Psoas muscle (tissue), 8 donors: Measurements from ENCODE around the gene MAGI2. TPM values are rescaled to one million over a fixed set of nuclear protein-coding genes. Genes with fewer than 3 reads are reported as not detected.

Source experiments
- ATAC-seq, 4 donors: fragments of 200-7000 bp; cut with Tn5 transposase; one replicate each; pipeline ENCODE4 v1.9.1; 2020; ENCODE audit warnings: moderate library complexity in 3 of 4, mild to moderate bottlenecking in 2 of 4
- DNase-seq, 2 donors: peaks; one replicate each; pipeline ENCODE4 v3.0.0-alpha.2; 2020
- H3K27ac ChIP-seq: fragments of 200-600 bp; one replicate; pipeline ENCODE4 v1.8.0; 2022
- H3K27me3 ChIP-seq, 3 donors: fragments of 200-600 bp in 1 of 3; one replicate each; pipeline versions ENCODE4 v1.6.1 to v1.8.0; 2013 to 2022; ENCODE audit warnings: low read length in 2 of 3, mild to moderate bottlenecking in 2 of 3, moderate library complexity in 1 of 3; ENCODE audit not compliant: insufficient read depth in 3 of 3
- H3K36me3 ChIP-seq, 2 donors: fragments of 200-600 bp in 1 of 2; one replicate each; pipeline versions ENCODE4 v1.6.1 to v1.8.0; 2013 to 2022; ENCODE audit warnings: low read depth in 1 of 2, mild to moderate bottlenecking in 1 of 2, moderate library complexity in 1 of 2; ENCODE audit not compliant: insufficient read depth in 1 of 2
- H3K4me1 ChIP-seq: fragments of 200-600 bp; one replicate; pipeline ENCODE4 v1.8.0; 2022
- H3K4me3 ChIP-seq: fragments of 200-600 bp; one replicate; pipeline ENCODE4 v1.8.0; 2022; ENCODE audit warnings: mild to moderate bottlenecking
- H3K9me3 ChIP-seq: fragments of 200-600 bp; one replicate; pipeline ENCODE4 v1.8.0; 2022
- WGBS, 3 donors: extraction: QIAGEN DNeasy Blood & Tissue Kit; methylation state at CpG; one replicate each; pipeline versions ENCODE4 v1.1.6 to v1.1.7; 2013; 5-methylcytosine and 5-hydroxymethylcytosine counted together
- intact Hi-C, 2 donors: fragments of 100-400 bp; cut with DNase I; formaldehyde crosslinking; loops; one replicate each; pipeline versions ENCODE4 v1.11.0 to v1.14.2; 2022
- polyA plus RNA-seq, 3 donors: library from polyadenylated mRNA; stranded (reverse); fragments of 200-250 nt; gene quantifications; one replicate each; pipeline ENCODE4 v1.2.3, GENCODE V29; 2013
- total RNA-seq, 4 donors: library from RNA; stranded (reverse); fragmentation: NEBNext Ultra II Directional in 2 of 4; extraction: Animal tissue kit (Norgen Biotek cat#: 25700) in 2 of 4; gene quantifications; one replicate each; pipeline versions ENCODE4 v1.2.1 to v1.2.4, GENCODE V29; 2021 to 2023
- TF ChIP-seq, protein P1 (sequence below): fragments of 200-600 bp; IDR thresholded peaks from one replicate; pipeline ENCODE4 v1.8.0; 2022; ENCODE audit warnings: antibody characterized with exemption
- donor health status: healthy with polysubstance abuse.
- donor health status: DM: no; HTN: no; CAD: no; lungs with moderate emphysema.
- donor health status: Bipolar disorder and iron deficiency.
- donor health status: healthy.
- donor health status: DM: yes; HTN: yes; CAD: no.
- donor health status: DM: no; HTN: no; CAD: no.
- donor health status: DM: no; HTN: no; CAD: no.
- donor health status: DM: yes; HTN: yes; CAD: no.

Gene MAGI2
- total and polyA plus RNA-seq, 7 donors: 0.46 to 2.5 (median 1.4) TPM

DNA sequence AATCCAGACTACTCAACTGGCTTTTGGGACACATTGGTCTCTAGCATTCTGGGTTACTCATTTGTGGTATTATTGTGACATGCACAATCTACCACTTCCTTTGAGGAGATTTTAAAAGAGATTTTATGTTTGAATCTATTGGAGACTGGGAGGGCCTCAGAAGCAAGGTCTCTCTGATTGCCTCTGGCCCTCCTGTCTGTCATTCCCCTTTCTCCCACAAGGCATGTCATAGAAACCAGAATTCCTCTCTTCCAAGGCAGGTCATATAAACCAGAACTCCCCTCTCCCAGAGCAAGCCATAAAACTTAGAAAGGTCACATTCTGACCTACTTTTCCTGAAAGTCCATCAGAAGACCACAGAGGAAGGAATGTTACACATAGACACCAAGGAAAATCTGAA lies 877.2 kb downstream of the MAGI2 start:
- intact Hi-C loops: no loop called here
- DNase-seq (no peak), ATAC-seq (no peak)
- TF ChIP-seq, protein P1, sequence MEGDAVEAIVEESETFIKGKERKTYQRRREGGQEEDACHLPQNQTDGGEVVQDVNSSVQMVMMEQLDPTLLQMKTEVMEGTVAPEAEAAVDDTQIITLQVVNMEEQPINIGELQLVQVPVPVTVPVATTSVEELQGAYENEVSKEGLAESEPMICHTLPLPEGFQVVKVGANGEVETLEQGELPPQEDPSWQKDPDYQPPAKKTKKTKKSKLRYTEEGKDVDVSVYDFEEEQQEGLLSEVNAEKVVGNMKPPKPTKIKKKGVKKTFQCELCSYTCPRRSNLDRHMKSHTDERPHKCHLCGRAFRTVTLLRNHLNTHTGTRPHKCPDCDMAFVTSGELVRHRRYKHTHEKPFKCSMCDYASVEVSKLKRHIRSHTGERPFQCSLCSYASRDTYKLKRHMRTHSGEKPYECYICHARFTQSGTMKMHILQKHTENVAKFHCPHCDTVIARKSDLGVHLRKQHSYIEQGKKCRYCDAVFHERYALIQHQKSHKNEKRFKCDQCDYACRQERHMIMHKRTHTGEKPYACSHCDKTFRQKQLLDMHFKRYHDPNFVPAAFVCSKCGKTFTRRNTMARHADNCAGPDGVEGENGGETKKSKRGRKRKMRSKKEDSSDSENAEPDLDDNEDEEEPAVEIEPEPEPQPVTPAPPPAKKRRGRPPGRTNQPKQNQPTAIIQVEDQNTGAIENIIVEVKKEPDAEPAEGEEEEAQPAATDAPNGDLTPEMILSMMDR: no peak
- H3K27ac ChIP-seq: no peak overlapping the region
- no peak overlapping the region for H3K4me3 ChIP-seq
- no peaks in the 10 kb centered on the region for H3K9me3 ChIP-seq
- no peaks in the 10 kb centered on the region for H3K27me3 ChIP-seq
- H3K36me3 ChIP-seq: no peaks in the 10 kb centered on the region
- H3K4me1 ChIP-seq: no peaks in the 10 kb centered on the region

DNA sequence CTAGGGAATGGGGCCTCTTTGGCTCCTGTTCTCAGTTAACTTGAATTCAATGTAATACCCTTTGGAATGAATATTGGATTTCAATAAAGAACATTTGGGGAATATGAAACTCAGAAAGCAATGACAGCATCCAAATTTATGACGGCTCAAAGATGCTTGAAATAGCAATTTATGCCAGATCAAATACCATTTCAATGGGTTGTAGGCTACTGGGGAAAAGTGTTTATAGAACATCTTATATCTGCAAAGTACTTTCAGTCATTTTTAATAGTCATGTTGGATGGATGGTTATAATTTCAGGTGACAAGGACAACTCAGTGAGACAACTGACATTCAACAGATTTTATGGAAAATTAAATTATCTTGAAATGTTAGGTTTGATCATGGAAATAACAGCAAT lies 882.2 kb downstream of the MAGI2 start:
- WGBS, 3 donors: 11 to 35% (median 15%) methylated on average over 1 of the region's 1 CpG

DNA sequence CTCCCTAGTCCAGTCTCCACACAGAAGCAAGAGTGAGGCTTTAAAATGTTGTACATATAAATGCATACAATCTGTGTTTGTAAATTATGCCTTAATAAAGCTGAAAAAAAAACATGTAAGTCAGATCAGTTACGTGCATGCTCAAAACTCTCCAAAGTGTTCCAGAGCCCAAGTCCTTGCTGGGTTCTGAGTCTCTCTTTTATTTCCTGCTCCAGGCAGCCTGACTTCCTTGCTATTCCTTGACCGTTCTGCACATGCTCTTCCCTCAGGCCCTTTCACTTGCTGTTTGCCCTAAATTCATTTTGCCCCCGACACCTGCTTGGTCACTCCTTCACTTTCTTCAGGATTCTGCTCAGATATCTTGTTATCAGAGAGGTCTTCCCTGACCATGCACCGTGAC lies 884.8 kb downstream of the MAGI2 start:
- TF ChIP-seq, protein P1: no peak
- intact Hi-C loops: no loop called here
- H3K36me3 ChIP-seq: no peaks in the 10 kb centered on the region
- H3K9me3 ChIP-seq: no peaks in the 10 kb centered on the region
- no peaks in the 10 kb centered on the region for H3K27me3 ChIP-seq
- no peak overlapping the region for H3K27ac ChIP-seq
- DNase-seq: no peak
- ATAC-seq: no peak
- WGBS, 3 donors: 87 to 93% (median 89%) methylated on average over 4 of the region's 4 CpGs
- peaks cover 3% of the 10 kb centered on the region for H3K4me1 ChIP-seq
- H3K4me3 ChIP-seq: no peak overlapping the region

More for the DNA sequence above, 882.2 kb downstream of the MAGI2 start:
- no peak for DNase-seq
- intact Hi-C loops: no loop called here
- Histone ChIP-seq H3K27me3 (no peaks in the 10 kb centered on the region), H3K4me3 (no peak overlapping the region), H3K9me3 (no peaks in the 10 kb centered on the region), H3K36me3 (no peaks in the 10 kb centered on the region), H3K4me1 (peaks cover 3% of the 10 kb centered on the region), H3K27ac (no peak overlapping the region)
- ATAC-seq: no peak
- TF ChIP-seq, protein P1: no peak

DNA sequence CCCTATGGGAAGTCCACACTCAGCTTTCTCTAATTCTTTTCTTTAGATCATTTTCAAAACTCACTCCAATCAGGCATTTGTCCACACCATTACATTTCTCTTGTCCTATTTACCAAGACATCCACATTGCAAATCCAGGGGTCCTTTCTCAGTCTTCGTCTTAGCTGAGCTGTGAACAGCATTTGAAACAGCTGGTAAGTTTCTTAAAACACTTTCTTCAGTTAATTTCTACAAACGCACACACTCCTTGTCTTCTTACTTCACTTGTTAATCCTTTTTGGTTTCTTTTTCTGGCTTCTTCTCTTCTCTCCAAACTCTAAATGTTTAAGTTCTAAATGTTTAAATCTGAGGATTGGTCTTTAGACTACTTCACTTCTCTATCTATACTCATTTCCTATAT lies 885.6 kb downstream of the MAGI2 start:
- Histone ChIP-seq H3K4me1 (peaks cover 3% of the 10 kb centered on the region), H3K9me3 (no peaks in the 10 kb centered on the region), H3K27me3 (no peaks in the 10 kb centered on the region), H3K4me3 (no peak overlapping the region), H3K36me3 (no peaks in the 10 kb centered on the region), H3K27ac (no peak overlapping the region)
- WGBS, 3 donors: 72 to 80% (median 76%) methylated on average over 2 of the region's 2 CpGs
- intact Hi-C loops: no loop called here
- ATAC-seq (no peak), DNase-seq (no peak)
- TF ChIP-seq, protein P1: no peak

DNA sequence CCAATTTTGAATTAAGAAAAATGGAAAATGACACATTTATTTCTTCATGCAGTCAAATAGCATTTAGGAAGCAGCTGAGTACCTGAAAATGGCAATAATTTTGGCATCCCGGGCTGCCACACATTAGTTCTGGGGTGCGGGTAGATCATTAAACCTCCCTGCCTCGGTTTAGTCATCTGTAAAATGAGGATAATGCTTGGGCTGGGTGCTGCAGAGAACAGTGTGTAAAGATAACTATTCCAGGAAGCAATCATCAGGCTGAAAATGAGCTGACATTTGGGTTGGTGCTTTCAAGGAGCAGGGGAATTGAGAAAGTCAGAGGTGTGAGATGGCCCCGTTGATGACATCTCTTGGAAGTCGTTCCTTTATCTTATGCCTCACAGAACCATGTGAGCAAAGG lies 887.7 kb downstream of the MAGI2 start:
- Histone ChIP-seq H3K27ac (no peak overlapping the region), H3K4me3 (no peak overlapping the region), H3K9me3 (no peaks in the 10 kb centered on the region), H3K27me3 (no peaks in the 10 kb centered on the region), H3K4me1 (peaks cover 3% of the 10 kb centered on the region), H3K36me3 (no peaks in the 10 kb centered on the region)
- TF ChIP-seq, protein P1: no peak
- WGBS, 3 donors: 42 to 50% (median 47%) methylated on average over 5 of the region's 5 CpGs
- DNase-seq (no peak), ATAC-seq (no peak)
- intact Hi-C loops: no loop called here
